Motor neuron (in vitro differentiated cells): Measurements from ENCODE around the gene ZNHIT2. TPM values are rescaled to one million over a fixed set of nuclear protein-coding genes. Genes with fewer than 3 reads are reported as not detected.
A peak's percentile ranks its signal among the peaks of the same experiment; 100 is the strongest.

Experiments used
- ATAC-seq, 8 experiments: fragments of 200-7000 bp; cut with Tn5 transposase; replicated peaks in 6 of 8; 2 replicates each; pipeline ENCODE4 v1.8.0; 2021; ENCODE audit warnings: mild to moderate bottlenecking in 8 of 8, moderate library complexity in 8 of 8
- H3K27ac ChIP-seq, 2 donors: fragments of 250-450 bp; sonication (Bioruptor Pico); 2 replicates each; pipeline ENCODE4 v1.9.0; 2021; ENCODE audit warnings: antibody characterized with exemption in 2 of 2, mild to moderate bottlenecking in 2 of 2, moderate library complexity in 1 of 2
- H3K4me1 ChIP-seq, 2 donors: fragments of 250-450 bp; sonication (Bioruptor Pico); replicated peaks in 1 of 2; 2 replicates each; pipeline ENCODE4 v1.6.1; 2021; ENCODE audit warnings: antibody characterized with exemption in 2 of 2, mild to moderate bottlenecking in 2 of 2, moderate library complexity in 1 of 2
- H3K4me3 ChIP-seq, 5 donors: fragments of 250-450 bp; sonication (Bioruptor Pico); 2 replicates each; pipeline ENCODE4 v1.9.0; 2021; ENCODE audit warnings: antibody characterized with exemption in 5 of 5, mild to moderate bottlenecking in 5 of 5, moderate library complexity in 4 of 5
- WGBS, 10 experiments: fragments of 450-650 bp; shearing (Covaris generic); methylation state at CpG; one replicate each; pipeline ENCODE4 v1.0.0; 2022; 5-methylcytosine and 5-hydroxymethylcytosine counted together
- in situ Hi-C, 9 experiments: fragments of 400-800 bp; cut with MboI; loops; one replicate each; pipeline ENCODE4 v1.15.0; 2021; ENCODE audit warnings: low sequenced_read_pairs in 9 of 9, low pct_unique_long_range_greater_than_20kb in 2 of 9; ENCODE audit not compliant: unreplicated experiment in 9 of 9
- total RNA-seq, 8 experiments: library from RNA; unstranded; fragments of 300-600 nt; gene quantifications; 2 replicates each; pipeline versions ENCODE4 v1.2.3 to v1.2.4, GENCODE V29; 2022

Gene ZNHIT2
- 10 to 100 TPM in 7 of 8 experiments, 1 to 10 TPM in 1; 8.4 to 18.4 (median 13.3) TPM for total RNA-seq

- Histone ChIP-seq H3K27ac (peak within 1 kb of the TSS; percentile 62 to 86), H3K4me1 (peaks cover 19% of the 10 kb centered on the region in 2 donors), H3K4me3 (peak within 1 kb of the TSS; percentile 51 to 81 (median 60))
- peak; percentile 45 to 74 (median 68) for ATAC-seq
- in situ Hi-C loops = no loop called here
- WGBS, 10 experiments = 0 to 1% (median 0%) methylated on average over 4 to 20 of the region's 89 CpGs; no CpG with 5 or more reads in 5 of the 10 experiments
Observed at GRCh38 chr11:65117206-65118096, at the start of gene ZNHIT2. TSS of gene ZNHIT2 (minus strand) at chr11:65117701. CDS start at chr11:65117653, 48 bp downstream.

GRCh38 chr11:65166893-65167292, 49.4 kb upstream of the ZNHIT2 start:
- H3K27ac ChIP-seq = no peak overlapping the region
- WGBS, 10 experiments = 77 to 100% (median 94%) methylated on average over 2 to 3 of the region's 3 CpGs; no CpG with 5 or more reads in 1 of the 10 experiments
- no peaks in the 10 kb centered on the region for H3K4me1 ChIP-seq
- in situ Hi-C loops = no loop called here
- ATAC-seq = no peak
- H3K4me3 ChIP-seq = no peak overlapping the region

- WGBS, 10 experiments = 39 to 94% (median 79%) methylated on average over 5 to 31 of the region's 31 CpGs
- in situ Hi-C loops = no loop called here
Observed at GRCh38 chr11:65165410-65166317, 48.2 kb upstream of the ZNHIT2 start.

GRCh38 chr11:65163684-65164083, 46.2 kb upstream of the ZNHIT2 start:
- 0 to 100% (median 71%) methylated on average over 1 to 2 of the region's 2 CpGs; no CpG with 5 or more reads in 3 of the 10 experiments for WGBS, 10 experiments
- H3K27ac ChIP-seq = no peak overlapping the region
- no peak overlapping the region for H3K4me3 ChIP-seq
- in situ Hi-C loops = no loop called here
- H3K4me1 ChIP-seq = no peaks in the 10 kb centered on the region
- ATAC-seq = no peak

More at GRCh38 chr11:65165410-65166317, 48.2 kb upstream of the ZNHIT2 start:
- Histone ChIP-seq H3K4me1 (no peaks in the 10 kb centered on the region), H3K4me3 (no peak overlapping the region), H3K27ac (no peak overlapping the region)
- no peak for ATAC-seq

- H3K27ac ChIP-seq = no peak overlapping the region
- no peak for ATAC-seq
- WGBS, 10 experiments = 12 to 85% (median 54%) methylated on average over 1 to 3 of the region's 3 CpGs
- in situ Hi-C loops = no loop called here
- H3K4me3 ChIP-seq = no peak overlapping the region
- H3K4me1 ChIP-seq = no peaks in the 10 kb centered on the region
Observed at GRCh38 chr11:65160643-65161042, 43.1 kb upstream of the ZNHIT2 start.

- Histone ChIP-seq H3K4me1 (no peaks in the 10 kb centered on the region), H3K4me3 (no peak overlapping the region), H3K27ac (no peak overlapping the region)
- in situ Hi-C loops = no loop called here
- 56 to 94% (median 78%) methylated on average over 1 to 5 of the region's 5 CpGs; no CpG with 5 or more reads in 1 of the 10 experiments for WGBS, 10 experiments
- no peak for ATAC-seq
Observed at GRCh38 chr11:65159012-65159411, 41.5 kb upstream of the ZNHIT2 start.

GRCh38 chr11:65157336-65157735, 39.8 kb upstream of the ZNHIT2 start:
- WGBS, 10 experiments = 50 to 100% (median 80%) methylated on average over 1 to 3 of the region's 3 CpGs; no CpG with 5 or more reads in 5 of the 10 experiments
- Histone ChIP-seq H3K4me3 (no peak overlapping the region), H3K27ac (no peak overlapping the region), H3K4me1 (no peaks in the 10 kb centered on the region)
- in situ Hi-C loops = no loop called here
- ATAC-seq = no peak

GRCh38 chr11:65156926-65157325, 39.4 kb upstream of the ZNHIT2 start:
- in situ Hi-C loops = no loop called here

GRCh38 chr11:65156256-65156655, 38.8 kb upstream of the ZNHIT2 start:
- no peak for ATAC-seq
- in situ Hi-C loops = no loop called here

More at GRCh38 chr11:65156926-65157325, 39.4 kb upstream of the ZNHIT2 start:
- H3K4me1 ChIP-seq = no peaks in the 10 kb centered on the region
- 67 to 100% (median 83%) methylated on average over 1 to 2 of the region's 3 CpGs; no CpG with 5 or more reads in 4 of the 10 experiments for WGBS, 10 experiments
- no peak for ATAC-seq
- no peak overlapping the region for H3K4me3 ChIP-seq
- H3K27ac ChIP-seq = no peak overlapping the region

GRCh38 chr11:65152122-65152521, 34.6 kb upstream of the ZNHIT2 start:
- in situ Hi-C loops = no loop called here

More at GRCh38 chr11:65156256-65156655, 38.8 kb upstream of the ZNHIT2 start:
- Histone ChIP-seq H3K4me1 (peaks cover 0 to 2% of the 10 kb centered on the region in 2 donors), H3K27ac (no peak overlapping the region), H3K4me3 (no peak overlapping the region)
- 90% methylated on average over 3 of the region's 3 CpGs; no CpG with 5 or more reads in 9 of the 10 experiments for WGBS, 10 experiments

GRCh38 chr11:65151331-65151899, 33.9 kb upstream of the ZNHIT2 start:
- peaks cover 10 to 16% of the 10 kb centered on the region in 2 donors for H3K4me1 ChIP-seq
- no peak for ATAC-seq
- in situ Hi-C loops = no loop called here
- H3K27ac ChIP-seq = no peak overlapping the region
- H3K4me3 ChIP-seq = no peak overlapping the region
- 43 to 100% (median 79%) methylated on average over 2 to 3 of the region's 3 CpGs; no CpG with 5 or more reads in 1 of the 10 experiments for WGBS, 10 experiments

More at GRCh38 chr11:65152122-65152521, 34.6 kb upstream of the ZNHIT2 start:
- Histone ChIP-seq H3K27ac (no peak overlapping the region), H3K4me3 (no peak overlapping the region), H3K4me1 (peaks cover 10 to 16% of the 10 kb centered on the region in 2 donors)
- WGBS, 10 experiments = 0 to 100% (median 72%) methylated on average over 1 to 2 of the region's 2 CpGs; no CpG with 5 or more reads in 3 of the 10 experiments
- ATAC-seq = no peak

- Histone ChIP-seq H3K4me3 (no peak overlapping the region), H3K4me1 (peaks cover 10 to 16% of the 10 kb centered on the region in 2 donors), H3K27ac (peak overlapping the region; percentile 40 to 68)
- peak; percentile 74 to 99 (median 98) for ATAC-seq
- WGBS, 10 experiments = 0 to 48% (median 18%) methylated on average over 1 to 8 of the region's 12 CpGs; no CpG with 5 or more reads in 2 of the 10 experiments
- in situ Hi-C loops = no loop called here
Observed at GRCh38 chr11:65150509-65151299, 33.2 kb upstream of the ZNHIT2 start.
